OCI-LY7 (cell line): Measurements from ENCODE around the gene TREML1.

Experiments
- EZH2phosphoT487 ChIP-seq: fragments of 200-600 bp; sonication (generic); IDR thresholded peaks from 2 replicates; pipeline ENCODE4 v1.6.1; 2018; ENCODE audit warnings: low read depth, borderline replicate concordance, mild to moderate bottlenecking, mixed run types, antibody characterized with exemption, low read length, moderate library complexity, mixed read lengths
- TF ChIP-seq, protein P1 (sequence below): fragments of 200-600 bp; sonication (generic); conservative IDR thresholded peaks from 2 replicates; pipeline ENCODE4 v1.5.1; 2014; ENCODE audit warnings: mild to moderate bottlenecking, antibody characterized with exemption, low read length, moderate library complexity, mixed read lengths

DNA sequence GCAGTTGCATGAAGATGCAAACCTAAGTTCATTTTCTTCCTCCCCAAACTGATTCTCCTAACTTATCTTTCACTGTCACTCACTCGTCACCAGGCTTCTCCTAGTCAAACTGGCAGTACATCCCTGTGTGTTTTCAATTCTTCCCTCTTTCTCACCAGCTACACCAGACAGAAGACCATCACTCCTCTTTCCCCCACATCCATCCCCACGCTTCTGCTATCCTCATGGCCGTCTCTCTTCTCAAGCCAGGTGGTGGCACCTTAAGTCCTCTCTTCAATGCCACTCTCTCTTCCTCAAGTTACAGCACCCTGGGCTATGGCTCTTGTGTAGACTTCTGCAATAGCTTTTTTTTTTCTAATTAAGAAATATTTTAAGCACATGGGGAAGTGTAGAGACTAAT, 23.1 kb upstream of the TREML1 start:
- TF ChIP-seq, protein P1, sequence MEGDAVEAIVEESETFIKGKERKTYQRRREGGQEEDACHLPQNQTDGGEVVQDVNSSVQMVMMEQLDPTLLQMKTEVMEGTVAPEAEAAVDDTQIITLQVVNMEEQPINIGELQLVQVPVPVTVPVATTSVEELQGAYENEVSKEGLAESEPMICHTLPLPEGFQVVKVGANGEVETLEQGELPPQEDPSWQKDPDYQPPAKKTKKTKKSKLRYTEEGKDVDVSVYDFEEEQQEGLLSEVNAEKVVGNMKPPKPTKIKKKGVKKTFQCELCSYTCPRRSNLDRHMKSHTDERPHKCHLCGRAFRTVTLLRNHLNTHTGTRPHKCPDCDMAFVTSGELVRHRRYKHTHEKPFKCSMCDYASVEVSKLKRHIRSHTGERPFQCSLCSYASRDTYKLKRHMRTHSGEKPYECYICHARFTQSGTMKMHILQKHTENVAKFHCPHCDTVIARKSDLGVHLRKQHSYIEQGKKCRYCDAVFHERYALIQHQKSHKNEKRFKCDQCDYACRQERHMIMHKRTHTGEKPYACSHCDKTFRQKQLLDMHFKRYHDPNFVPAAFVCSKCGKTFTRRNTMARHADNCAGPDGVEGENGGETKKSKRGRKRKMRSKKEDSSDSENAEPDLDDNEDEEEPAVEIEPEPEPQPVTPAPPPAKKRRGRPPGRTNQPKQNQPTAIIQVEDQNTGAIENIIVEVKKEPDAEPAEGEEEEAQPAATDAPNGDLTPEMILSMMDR, result 0 out of 2 replicates have a peak, but pooled peaks have one; percentile 9
- TF ChIP-seq EZH2phosphoT487, result no peak
